HepG2 (cell line): ENCODE measurements around the gene PLD2. TPM values are rescaled to one million over a fixed set of nuclear protein-coding genes. Genes with fewer than 3 reads are reported as not detected.

Experiments used
- DNMT3B ChIP-seq: conservative IDR thresholded peaks from 2 replicates; pipeline ENCODE4 v1.6.1; 2016; ENCODE audit warnings: missing biosample characterization, control low read depth
- FIP1L1 ChIP-seq: fragments of 200-400 bp; formaldehyde crosslinking; IDR thresholded peaks from 2 replicates; pipeline ENCODE4 v1.6.1; 2018; ENCODE audit warnings: low read depth, mild to moderate bottlenecking, low read length, moderate library complexity, borderline replicate concordance; ENCODE audit not compliant: insufficient read depth
- HOXA5 ChIP-seq: sonication (generic); formaldehyde crosslinking; IDR thresholded peaks from 2 replicates; pipeline ENCODE4 v1.4.0; 2020; ENCODE audit warnings: missing genetic modification reagents
- MAZ ChIP-seq, 2 experiments: sonication (generic) in 1 of 2; formaldehyde crosslinking in 1 of 2; IDR thresholded peaks; 2 replicates each; pipeline versions ENCODE4 v1.5.0 to v1.6.1; 2012 to 2020; ENCODE audit warnings: low read depth in 2 of 2, mild to moderate bottlenecking in 2 of 2, borderline replicate concordance in 1 of 2, improper control_type of control experiment in 1 of 2, low read length in 1 of 2, missing genetic modification reagents in 1 of 2, moderate library complexity in 1 of 2
- MED8 ChIP-seq: sonication (generic); formaldehyde crosslinking; IDR thresholded peaks from 2 replicates; pipeline ENCODE4 v1.8.1; 2023; ENCODE audit warnings: mild to moderate bottlenecking, missing genetic modification reagents; ENCODE audit not compliant: insufficient replicate concordance
- NFYC ChIP-seq: IDR thresholded peaks from 2 replicates; pipeline ENCODE4 v1.6.1; 2016; ENCODE audit warnings: missing genetic modification reagents, missing compliant biosample characterization
- POGZ ChIP-seq: sonication (generic); formaldehyde crosslinking; IDR thresholded peaks from 2 replicates; pipeline ENCODE4 v1.4.0; 2020; ENCODE audit warnings: mild to moderate bottlenecking, missing genetic modification reagents
- TBX2 ChIP-seq: sonication (generic); formaldehyde crosslinking; IDR thresholded peaks from 2 replicates; pipeline ENCODE4 v1.5.0; 2020; ENCODE audit warnings: missing genetic modification reagents, mild to moderate bottlenecking, borderline replicate concordance
- ZMYM3 ChIP-seq: sonication (generic); formaldehyde crosslinking; IDR thresholded peaks from 2 replicates; pipeline ENCODE4 v1.5.1; 2020; ENCODE audit warnings: mild to moderate bottlenecking, missing genetic modification reagents
- ZNF180 ChIP-seq: sonication (generic); formaldehyde crosslinking; IDR thresholded peaks from 2 replicates; pipeline ENCODE4 v1.4.0; 2020; ENCODE audit warnings: low read depth, missing genetic modification reagents, borderline replicate concordance
- ZNF275 ChIP-seq: sonication (generic); formaldehyde crosslinking; IDR thresholded peaks from 2 replicates; pipeline ENCODE4 v1.8.0; 2022; ENCODE audit warnings: missing genetic modification reagents, mild to moderate bottlenecking, inconsistent platforms, borderline replicate concordance
- ZNF282 ChIP-seq: fragments of 450-650 bp; IDR thresholded peaks from 2 replicates; pipeline ENCODE4 v1.6.1; 2018; ENCODE audit not compliant: partially characterized antibody
- ZNF292 ChIP-seq: sonication (generic); formaldehyde crosslinking; IDR thresholded peaks from 2 replicates; pipeline ENCODE4 v1.8.1; 2022; ENCODE audit warnings: mild to moderate bottlenecking, low read depth, missing genetic modification reagents, borderline replicate concordance
- ZNF317 ChIP-seq: sonication (generic); formaldehyde crosslinking; IDR thresholded peaks from 2 replicates; pipeline ENCODE4 v1.5.0; 2020; ENCODE audit warnings: mild to moderate bottlenecking, missing genetic modification reagents
- ZNF343 ChIP-seq: sonication (generic); formaldehyde crosslinking; IDR thresholded peaks from 2 replicates; pipeline ENCODE4 v1.4.0; 2020; ENCODE audit warnings: mild to moderate bottlenecking, missing genetic modification reagents
- ZNF414 ChIP-seq: sonication (generic); formaldehyde crosslinking; IDR thresholded peaks from 2 replicates; pipeline ENCODE4 v1.5.0; 2020; ENCODE audit warnings: missing genetic modification reagents
- ZNF614 ChIP-seq: IDR thresholded peaks from 2 replicates; pipeline ENCODE4 v1.6.1; 2018; ENCODE audit warnings: missing biosample characterization, missing genetic modification reagents, inconsistent platforms, borderline replicate concordance
- ZNF746 ChIP-seq: sonication (generic); formaldehyde crosslinking; IDR thresholded peaks from 2 replicates; pipeline ENCODE4 v1.8.0; 2022; ENCODE audit warnings: mild to moderate bottlenecking, missing genetic modification reagents
- ZNF788 ChIP-seq: sonication (generic); formaldehyde crosslinking; IDR thresholded peaks from 2 replicates; pipeline ENCODE4 v1.5.0; 2020; ENCODE audit warnings: mild to moderate bottlenecking, missing genetic modification reagents, borderline replicate concordance
- polyA plus RNA-seq, 8 experiments: library from polyadenylated mRNA; depleted of rRNA in 3 of 8; stranded (reverse) in 7 of 8; unstranded in 1 of 8; fragments of >200 nt; fragmentation: Illumina TruSeq in 4 of 8; extraction: Trizol in 4 of 8; gene quantifications; 2 replicates each; pipeline versions ENCODE4 v1.2.1 to v1.2.3, GENCODE V29; 2011 to 2016; ENCODE audit warnings: low read depth in 4 of 8, missing spikeins in 1 of 8, mixed read lengths in 1 of 8; ENCODE audit not compliant: insufficient read depth in 1 of 8
- total RNA-seq, 5 experiments: library from RNA; depleted of rRNA; stranded (reverse); fragments of >200 nt; fragmentation: Illumina TruSeq; extraction: Trizol; gene quantifications; 2 replicates each; pipeline ENCODE4 v1.2.3, GENCODE V29; 2016; ENCODE audit warnings: low read depth in 1 of 5
- TF ChIP-seq, protein P1 (sequence below): sonication (generic); formaldehyde crosslinking; IDR thresholded peaks from 2 replicates; pipeline ENCODE4 v1.5.0; 2020; ENCODE audit warnings: missing genetic modification reagents
- TF ChIP-seq, protein P2 (sequence below): sonication (generic); formaldehyde crosslinking; IDR thresholded peaks from 2 replicates; pipeline ENCODE4 v1.5.1; 2020; ENCODE audit warnings: mild to moderate bottlenecking, missing genetic modification reagents, moderate library complexity

PLD2 gene
- total and polyA plus RNA-seq, 2 of the 13 experiments (the other 11 are each of a cell fraction or from before 2014, with no cell fraction given) = 13.4 to 29.7 TPM

DNA sequence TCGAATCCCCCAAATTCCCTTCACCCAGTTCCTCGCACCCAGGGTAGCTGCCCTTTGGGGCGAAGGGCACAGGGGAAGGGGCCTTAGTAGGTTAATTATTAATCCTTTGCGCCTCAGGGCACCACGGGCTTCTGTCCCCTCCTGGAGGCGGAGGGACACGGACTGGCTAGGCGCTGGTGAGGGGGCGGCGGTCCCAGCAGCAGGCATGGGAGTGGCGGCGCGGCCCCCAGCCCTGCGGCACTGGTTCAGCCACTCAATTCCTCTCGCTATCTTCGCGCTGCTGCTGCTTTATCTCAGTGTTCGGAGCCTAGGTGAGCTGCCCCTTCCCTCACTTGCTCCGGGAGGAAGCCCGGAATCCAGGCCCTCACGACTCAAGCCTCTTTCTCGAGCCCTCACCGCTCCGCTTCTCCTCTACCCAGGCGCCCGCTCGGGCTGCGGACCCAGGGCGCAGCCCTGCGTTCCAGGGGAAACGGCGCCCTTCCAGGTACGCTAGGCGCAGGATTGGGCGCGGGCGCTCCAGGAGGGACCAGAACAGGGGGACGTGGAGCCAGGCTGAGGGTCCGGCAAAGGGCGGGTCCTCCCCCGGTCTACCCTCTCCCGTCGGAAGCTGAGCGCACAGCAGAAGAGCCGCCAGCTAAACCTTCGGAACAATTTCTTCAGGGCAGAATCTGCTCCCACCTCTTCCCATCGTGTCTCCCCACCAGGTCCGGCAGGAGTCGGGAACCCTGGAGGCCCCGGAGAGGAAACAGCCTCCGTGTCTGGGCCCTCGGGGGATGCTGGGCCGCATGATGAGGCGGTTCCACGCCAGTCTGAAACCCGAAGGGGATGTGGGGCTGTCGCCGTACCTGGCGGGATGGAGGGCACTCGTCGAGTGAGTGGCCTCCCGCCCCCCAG lies 17.9 kb upstream of the PLD2 start, which contains the start of gene GLTPD2 (continued):
- TF ChIP-seq ZMYM3 (CRISPR knock-in tag) (no peak), POGZ (CRISPR knock-in tag) (peak; percentile 19; the same call in 1 of the 2 replicates), ZNF292 (peak; percentile 52; the same call in 1 of the 2 replicates), ZNF788 (CRISPR knock-in tag) (no peak; the same call in 1 of the 2 replicates), ZNF275 (CRISPR knock-in tag) (no peak), DNMT3B (CRISPR knock-in tag) (no peak), ZNF414 (0 out of 2 replicates have a peak, but pooled peaks have one; percentile 76), ZNF746 (CRISPR knock-in tag) (peak; percentile 63; the same call in 1 of the 2 replicates), ZNF282 (no peak), MAZ (IDR thresholded peaks at IDR 0.05; ENCODE audit: borderline replicate concordance, low read depth, low read length) (peak; percentile 61; the same call in 1 of the 2 replicates), MAZ (CRISPR knock-in tag; IDR thresholded peaks at IDR 0.05; ENCODE audit: low read depth) (peak; percentile 73), ZNF317 (CRISPR knock-in tag) (no peak), ZNF614 (CRISPR knock-in tag) (peak; percentile 75), ZNF343 (CRISPR knock-in tag) (0 out of 2 replicates have a peak, but pooled peaks have one; percentile 11), HOXA5 (CRISPR knock-in tag) (no peak), FIP1L1 (no peak), TBX2 (CRISPR knock-in tag) (peak; percentile 41; the same call in 1 of the 2 replicates), NFYC (no peak; the same call in 1 of the 2 replicates), ZNF180 (CRISPR knock-in tag) (no peak), MED8 (CRISPR knock-in tag) (no peak)
- TF ChIP-seq, protein P1, sequence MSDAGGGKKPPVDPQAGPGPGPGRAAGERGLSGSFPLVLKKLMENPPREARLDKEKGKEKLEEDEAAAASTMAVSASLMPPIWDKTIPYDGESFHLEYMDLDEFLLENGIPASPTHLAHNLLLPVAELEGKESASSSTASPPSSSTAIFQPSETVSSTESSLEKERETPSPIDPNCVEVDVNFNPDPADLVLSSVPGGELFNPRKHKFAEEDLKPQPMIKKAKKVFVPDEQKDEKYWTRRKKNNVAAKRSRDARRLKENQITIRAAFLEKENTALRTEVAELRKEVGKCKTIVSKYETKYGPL (CRISPR knock-in tag) = no peak
- TF ChIP-seq, protein P2, sequence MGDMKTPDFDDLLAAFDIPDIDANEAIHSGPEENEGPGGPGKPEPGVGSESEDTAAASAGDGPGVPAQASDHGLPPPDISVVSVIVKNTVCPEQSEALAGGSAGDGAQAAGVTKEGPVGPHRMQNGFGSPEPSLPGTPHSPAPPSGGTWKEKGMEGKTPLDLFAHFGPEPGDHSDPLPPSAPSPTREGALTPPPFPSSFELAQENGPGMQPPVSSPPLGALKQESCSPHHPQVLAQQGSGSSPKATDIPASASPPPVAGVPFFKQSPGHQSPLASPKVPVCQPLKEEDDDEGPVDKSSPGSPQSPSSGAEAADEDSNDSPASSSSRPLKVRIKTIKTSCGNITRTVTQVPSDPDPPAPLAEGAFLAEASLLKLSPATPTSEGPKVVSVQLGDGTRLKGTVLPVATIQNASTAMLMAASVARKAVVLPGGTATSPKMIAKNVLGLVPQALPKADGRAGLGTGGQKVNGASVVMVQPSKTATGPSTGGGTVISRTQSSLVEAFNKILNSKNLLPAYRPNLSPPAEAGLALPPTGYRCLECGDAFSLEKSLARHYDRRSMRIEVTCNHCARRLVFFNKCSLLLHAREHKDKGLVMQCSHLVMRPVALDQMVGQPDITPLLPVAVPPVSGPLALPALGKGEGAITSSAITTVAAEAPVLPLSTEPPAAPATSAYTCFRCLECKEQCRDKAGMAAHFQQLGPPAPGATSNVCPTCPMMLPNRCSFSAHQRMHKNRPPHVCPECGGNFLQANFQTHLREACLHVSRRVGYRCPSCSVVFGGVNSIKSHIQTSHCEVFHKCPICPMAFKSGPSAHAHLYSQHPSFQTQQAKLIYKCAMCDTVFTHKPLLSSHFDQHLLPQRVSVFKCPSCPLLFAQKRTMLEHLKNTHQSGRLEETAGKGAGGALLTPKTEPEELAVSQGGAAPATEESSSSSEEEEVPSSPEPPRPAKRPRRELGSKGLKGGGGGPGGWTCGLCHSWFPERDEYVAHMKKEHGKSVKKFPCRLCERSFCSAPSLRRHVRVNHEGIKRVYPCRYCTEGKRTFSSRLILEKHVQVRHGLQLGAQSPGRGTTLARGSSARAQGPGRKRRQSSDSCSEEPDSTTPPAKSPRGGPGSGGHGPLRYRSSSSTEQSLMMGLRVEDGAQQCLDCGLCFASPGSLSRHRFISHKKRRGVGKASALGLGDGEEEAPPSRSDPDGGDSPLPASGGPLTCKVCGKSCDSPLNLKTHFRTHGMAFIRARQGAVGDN (CRISPR knock-in tag) = peak; percentile 73
